B cell (primary cell): Measurements from ENCODE around the gene TRDN.

Experiments used
- EZH2 ChIP-seq: IDR thresholded peaks from 2 replicates; pipeline ENCODE4 v1.6.1; 2012; ENCODE audit warnings: borderline replicate concordance, low read depth, mild to moderate bottlenecking, moderate library complexity, low read length; ENCODE audit not compliant: insufficient read depth, poor library complexity, severe bottlenecking
- TF ChIP-seq, protein P1 (sequence below): fragments of 200-600 bp; IDR thresholded peaks from one replicate; pipeline ENCODE4 v1.8.0; 2022; ENCODE audit warnings: antibody characterized with exemption, mild to moderate bottlenecking

DNA sequence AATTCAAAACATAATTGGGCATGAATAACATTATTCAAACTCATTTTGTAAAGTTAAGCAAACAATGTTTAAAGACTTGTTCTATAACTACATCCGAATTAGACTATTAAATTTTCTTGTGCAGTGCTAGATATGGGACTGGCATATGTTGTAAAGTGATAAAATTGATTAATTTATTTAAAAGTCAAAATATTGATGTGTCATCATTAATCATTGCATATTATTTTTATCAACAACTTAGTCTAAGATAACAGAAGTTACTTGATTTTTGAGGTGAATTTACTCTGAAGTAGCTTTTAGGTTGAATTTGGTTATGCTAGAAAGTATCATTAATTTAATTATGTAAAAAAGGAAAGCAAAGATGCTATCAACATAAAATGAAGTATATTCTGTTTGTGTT, 396.1 kb downstream of the TRDN start:
- TF ChIP-seq, protein P1, sequence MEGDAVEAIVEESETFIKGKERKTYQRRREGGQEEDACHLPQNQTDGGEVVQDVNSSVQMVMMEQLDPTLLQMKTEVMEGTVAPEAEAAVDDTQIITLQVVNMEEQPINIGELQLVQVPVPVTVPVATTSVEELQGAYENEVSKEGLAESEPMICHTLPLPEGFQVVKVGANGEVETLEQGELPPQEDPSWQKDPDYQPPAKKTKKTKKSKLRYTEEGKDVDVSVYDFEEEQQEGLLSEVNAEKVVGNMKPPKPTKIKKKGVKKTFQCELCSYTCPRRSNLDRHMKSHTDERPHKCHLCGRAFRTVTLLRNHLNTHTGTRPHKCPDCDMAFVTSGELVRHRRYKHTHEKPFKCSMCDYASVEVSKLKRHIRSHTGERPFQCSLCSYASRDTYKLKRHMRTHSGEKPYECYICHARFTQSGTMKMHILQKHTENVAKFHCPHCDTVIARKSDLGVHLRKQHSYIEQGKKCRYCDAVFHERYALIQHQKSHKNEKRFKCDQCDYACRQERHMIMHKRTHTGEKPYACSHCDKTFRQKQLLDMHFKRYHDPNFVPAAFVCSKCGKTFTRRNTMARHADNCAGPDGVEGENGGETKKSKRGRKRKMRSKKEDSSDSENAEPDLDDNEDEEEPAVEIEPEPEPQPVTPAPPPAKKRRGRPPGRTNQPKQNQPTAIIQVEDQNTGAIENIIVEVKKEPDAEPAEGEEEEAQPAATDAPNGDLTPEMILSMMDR = no peak
- TF ChIP-seq EZH2 = no peak
